ENCODE results near the gene CACNA2D1.

Gene CACNA2D1

GRCh38 chr7:82286096-82286797 lies 157.3 kb downstream of the CACNA2D1 start:
- no peak for DNase-seq
- peaks cover 3% of the 10 kb centered on the region for H3K9me3 Mint-ChIP-seq
- H3K4me1 Mint-ChIP-seq (ENCODE audit: low read depth), result no peaks in the 10 kb centered on the region
- H3K4me3 Mint-ChIP-seq, result no peak overlapping the region
- no peaks in the 10 kb centered on the region for H3K27me3 Mint-ChIP-seq
- no peak overlapping the region for H3K27ac Mint-ChIP-seq
- H3K36me3 Mint-ChIP-seq (ENCODE audit: low read depth), result no peaks in the 10 kb centered on the region

DNA sequence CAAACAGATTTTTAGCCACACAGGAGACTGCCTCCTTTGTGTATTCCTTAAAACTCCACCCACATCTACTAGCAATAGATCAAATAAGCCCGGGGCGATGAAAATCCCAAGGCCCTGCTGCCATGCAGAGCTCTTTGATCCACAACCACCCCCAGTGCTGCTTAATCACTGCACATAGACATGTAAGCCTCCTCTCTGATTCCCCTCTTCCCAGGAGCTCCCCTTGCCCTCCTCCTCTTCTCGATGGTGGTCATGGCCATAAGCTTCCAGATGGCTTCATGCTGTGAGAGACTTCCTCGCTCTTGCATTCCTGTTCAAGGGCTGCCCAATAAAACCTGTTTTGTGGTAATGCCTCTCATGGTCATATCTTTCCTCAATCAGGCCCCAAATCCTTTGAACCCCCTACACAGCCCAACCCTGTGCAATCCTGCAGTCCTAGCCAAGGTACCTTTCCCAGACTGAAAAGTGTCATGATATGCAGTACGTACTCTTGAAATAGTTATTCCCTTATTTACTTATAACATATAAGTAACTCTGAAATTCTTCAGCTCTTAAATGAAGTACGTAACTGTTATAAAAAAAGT lies 158.5 kb downstream of the CACNA2D1 start:
- Mint-ChIP-seq H3K27me3 (no peaks in the 10 kb centered on the region), H3K27ac (no peak overlapping the region), H3K4me3 (no peak overlapping the region), H3K4me1 (ENCODE audit: low read depth) (no peaks in the 10 kb centered on the region), H3K9me3 (peaks cover 3% of the 10 kb centered on the region), H3K36me3 (ENCODE audit: low read depth) (no peaks in the 10 kb centered on the region)
- DNase-seq, result no peak

DNA sequence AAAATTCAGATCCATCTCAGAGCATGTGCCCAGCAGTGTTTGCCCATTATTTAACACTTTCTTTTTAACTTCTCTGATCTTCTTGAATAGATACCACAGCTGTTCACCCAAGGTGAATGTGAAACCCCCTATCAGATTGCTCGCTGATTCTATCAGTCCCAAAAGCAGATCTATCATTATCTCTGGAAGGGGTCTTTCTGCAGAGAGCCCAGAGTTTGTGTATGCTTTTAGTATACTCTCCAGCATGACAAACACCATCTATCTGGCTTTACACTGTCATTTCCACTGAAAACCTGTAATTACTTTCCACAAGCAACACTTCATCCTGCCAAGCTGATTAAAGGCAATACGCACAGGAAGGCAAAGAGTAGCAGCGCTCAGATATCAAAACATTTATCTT lies 168.2 kb downstream of the CACNA2D1 start:
- Mint-ChIP-seq H3K36me3 (ENCODE audit: low read depth) (no peaks in the 10 kb centered on the region), H3K27ac (no peak overlapping the region), H3K4me1 (ENCODE audit: low read depth) (no peaks in the 10 kb centered on the region), H3K27me3 (no peaks in the 10 kb centered on the region), H3K9me3 (no peaks in the 10 kb centered on the region), H3K4me3 (no peak overlapping the region)
- no peak for DNase-seq

DNA sequence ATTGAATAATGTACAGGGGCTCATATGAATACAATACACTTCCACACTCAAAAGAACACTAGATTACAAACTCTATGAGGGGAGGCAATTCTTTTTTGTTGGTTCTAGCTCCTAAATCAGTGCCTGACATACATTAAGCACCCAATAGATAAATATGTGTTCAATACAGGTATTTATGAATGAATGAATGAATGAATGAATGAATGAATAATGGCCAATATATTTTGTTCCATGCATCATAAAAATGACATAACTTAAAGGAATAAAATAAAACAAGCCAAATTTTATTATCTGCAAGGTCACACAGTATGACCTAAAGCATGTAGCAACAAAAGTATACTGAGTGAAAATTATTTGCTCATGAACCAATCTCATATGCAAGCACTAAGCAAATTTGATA lies 168.9 kb downstream of the CACNA2D1 start:
- Mint-ChIP-seq H3K36me3 (ENCODE audit: low read depth) (no peaks in the 10 kb centered on the region), H3K4me3 (no peak overlapping the region), H3K4me1 (ENCODE audit: low read depth) (no peaks in the 10 kb centered on the region), H3K27ac (no peak overlapping the region), H3K27me3 (no peaks in the 10 kb centered on the region), H3K9me3 (no peaks in the 10 kb centered on the region)
- DNase-seq, result no peak

DNA sequence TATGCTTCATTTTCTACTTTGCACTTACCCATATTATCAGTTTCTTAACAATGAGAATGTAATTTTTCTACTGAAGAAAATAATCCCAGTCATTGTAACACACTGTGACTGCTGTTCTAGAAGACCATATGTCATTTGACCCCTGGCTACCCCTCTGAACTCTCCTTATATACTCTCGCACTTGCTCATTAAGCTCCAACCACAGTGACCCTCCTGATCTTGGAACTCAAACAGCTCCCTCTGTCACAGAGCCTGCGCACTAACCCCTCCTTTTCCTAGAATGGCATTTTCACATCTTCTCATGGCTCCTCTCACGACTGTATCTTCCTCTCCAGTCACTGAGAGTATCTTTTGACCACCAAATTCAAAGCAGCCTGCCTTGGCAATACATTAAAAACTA lies 169.7 kb downstream of the CACNA2D1 start:
- Mint-ChIP-seq H3K36me3 (ENCODE audit: low read depth) (no peaks in the 10 kb centered on the region), H3K27ac (no peak overlapping the region), H3K4me3 (no peak overlapping the region), H3K27me3 (no peaks in the 10 kb centered on the region), H3K4me1 (ENCODE audit: low read depth) (no peaks in the 10 kb centered on the region), H3K9me3 (no peaks in the 10 kb centered on the region)
- DNase-seq, result no peak

GRCh38 chr7:82270870-82271269 lies 172.7 kb downstream of the CACNA2D1 start:
- Mint-ChIP-seq H3K4me1 (ENCODE audit: low read depth) (no peaks in the 10 kb centered on the region), H3K27ac (no peak overlapping the region), H3K27me3 (no peaks in the 10 kb centered on the region), H3K36me3 (ENCODE audit: low read depth) (no peaks in the 10 kb centered on the region), H3K4me3 (no peak overlapping the region), H3K9me3 (no peaks in the 10 kb centered on the region)
- DNase-seq, result no peak

- Mint-ChIP-seq H3K36me3 (ENCODE audit: low read depth) (no peaks in the 10 kb centered on the region), H3K27ac (no peak overlapping the region), H3K27me3 (no peaks in the 10 kb centered on the region), H3K9me3 (no peaks in the 10 kb centered on the region), H3K4me3 (no peak overlapping the region), H3K4me1 (ENCODE audit: low read depth) (no peaks in the 10 kb centered on the region)
- DNase-seq, result no peak
Observed at GRCh38 chr7:82268632-82269031, 174.9 kb downstream of the CACNA2D1 start.

DNA sequence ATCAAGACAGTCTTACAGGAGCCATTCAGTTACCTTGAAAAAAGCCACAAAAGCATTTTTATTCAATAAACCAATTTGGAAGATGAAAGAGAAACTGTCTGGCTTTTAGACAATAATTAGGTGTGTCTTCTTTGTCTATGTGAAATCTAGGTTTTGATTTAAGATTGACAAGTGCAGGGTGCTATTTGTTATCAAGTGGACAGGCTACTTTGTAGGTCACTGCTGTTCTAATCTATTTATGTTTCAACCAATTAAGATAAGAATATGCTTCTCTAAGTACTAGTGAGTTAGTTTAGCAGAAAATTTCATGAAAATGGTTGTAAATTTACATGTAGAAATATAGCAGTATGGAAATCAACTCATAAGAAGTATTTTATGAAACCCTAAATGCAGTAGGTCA lies 177.5 kb downstream of the CACNA2D1 start:
- Mint-ChIP-seq H3K27me3 (no peaks in the 10 kb centered on the region), H3K4me1 (ENCODE audit: low read depth) (no peaks in the 10 kb centered on the region), H3K9me3 (no peaks in the 10 kb centered on the region), H3K4me3 (no peak overlapping the region), H3K27ac (no peak overlapping the region), H3K36me3 (ENCODE audit: low read depth) (no peaks in the 10 kb centered on the region)
- DNase-seq, result no peak

DNA sequence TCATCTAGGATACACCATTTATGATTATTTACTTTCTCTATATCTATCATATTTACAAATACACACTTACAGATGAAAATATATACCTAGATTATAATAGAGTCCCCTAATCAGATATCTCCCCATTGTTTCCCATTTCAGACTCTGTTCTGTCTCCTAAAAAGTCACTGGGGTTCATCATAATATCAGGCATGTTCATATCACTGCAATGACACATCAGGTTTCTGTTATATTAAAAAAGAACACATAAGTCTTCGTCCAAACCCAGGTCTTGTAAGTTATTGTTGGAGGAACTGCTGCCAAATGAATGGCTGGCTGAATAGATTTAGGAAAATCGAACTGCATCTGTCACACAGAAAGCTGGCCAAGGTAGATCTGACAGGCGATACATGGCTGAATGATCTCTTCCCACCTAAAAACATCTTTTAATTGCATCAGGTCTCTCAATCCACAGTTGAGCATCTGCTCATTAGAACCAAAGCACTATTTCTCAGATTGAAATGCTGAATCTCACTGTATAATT lies 178.7 kb downstream of the CACNA2D1 start:
- Mint-ChIP-seq H3K27ac (no peak overlapping the region), H3K27me3 (no peaks in the 10 kb centered on the region), H3K4me3 (no peak overlapping the region), H3K9me3 (no peaks in the 10 kb centered on the region), H3K36me3 (ENCODE audit: low read depth) (no peaks in the 10 kb centered on the region), H3K4me1 (ENCODE audit: low read depth) (no peaks in the 10 kb centered on the region)
- DNase-seq, result no peak

DNA sequence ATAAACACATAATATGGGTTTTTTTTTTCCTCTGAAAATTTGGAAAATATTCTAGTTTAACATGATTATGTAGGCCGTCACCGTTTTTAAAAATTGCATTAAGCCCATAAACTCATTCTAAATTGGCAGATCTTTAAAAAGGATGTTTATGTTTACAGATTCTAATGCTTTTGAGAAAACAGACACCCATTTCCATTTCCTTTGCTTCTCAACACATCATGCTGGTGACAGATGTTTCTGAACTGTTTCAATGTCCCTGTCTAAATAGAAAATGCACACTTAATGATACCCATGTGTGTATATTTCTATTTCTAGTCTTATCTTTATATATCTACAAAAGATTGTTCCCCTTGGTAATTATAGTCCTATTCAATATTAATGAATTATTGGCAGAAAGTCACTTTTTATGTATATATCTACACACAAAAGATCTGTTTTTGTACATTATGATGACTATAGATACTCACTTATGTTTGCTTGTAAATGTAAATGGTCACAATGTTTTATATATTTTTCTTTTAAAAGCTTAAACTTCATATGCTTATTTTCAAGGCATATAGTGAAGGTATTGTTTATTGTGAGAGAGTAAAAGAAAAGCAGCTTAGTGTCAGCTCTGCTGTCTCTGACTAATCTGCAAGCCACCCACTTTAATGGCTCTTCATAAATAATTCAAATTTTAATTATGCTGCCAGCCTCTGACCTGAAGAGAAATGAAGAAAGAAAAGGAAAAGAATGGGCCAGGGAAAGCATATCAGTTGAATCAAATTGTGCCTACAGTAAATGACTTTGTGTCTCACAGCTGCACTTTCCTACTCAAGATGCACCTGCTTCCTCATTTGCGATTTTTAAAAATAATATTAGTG lies 179.4 kb downstream of the CACNA2D1 start:
- H3K4me1 Mint-ChIP-seq (ENCODE audit: low read depth), result no peaks in the 10 kb centered on the region
- no peak for DNase-seq
- H3K4me3 Mint-ChIP-seq, result no peak overlapping the region
- H3K27ac Mint-ChIP-seq, result no peak overlapping the region
- no peaks in the 10 kb centered on the region for H3K36me3 Mint-ChIP-seq (ENCODE audit: low read depth)
- H3K27me3 Mint-ChIP-seq, result no peaks in the 10 kb centered on the region
- no peaks in the 10 kb centered on the region for H3K9me3 Mint-ChIP-seq

GRCh38 chr7:82258181-82258580 lies 185.4 kb downstream of the CACNA2D1 start:
- H3K36me3 Mint-ChIP-seq (ENCODE audit: low read depth), result no peaks in the 10 kb centered on the region
- H3K4me3 Mint-ChIP-seq, result no peak overlapping the region
- H3K9me3 Mint-ChIP-seq, result no peaks in the 10 kb centered on the region
- H3K27ac Mint-ChIP-seq, result no peak overlapping the region
- no peak for DNase-seq
- H3K27me3 Mint-ChIP-seq, result no peaks in the 10 kb centered on the region
- H3K4me1 Mint-ChIP-seq (ENCODE audit: low read depth), result no peaks in the 10 kb centered on the region

DNA sequence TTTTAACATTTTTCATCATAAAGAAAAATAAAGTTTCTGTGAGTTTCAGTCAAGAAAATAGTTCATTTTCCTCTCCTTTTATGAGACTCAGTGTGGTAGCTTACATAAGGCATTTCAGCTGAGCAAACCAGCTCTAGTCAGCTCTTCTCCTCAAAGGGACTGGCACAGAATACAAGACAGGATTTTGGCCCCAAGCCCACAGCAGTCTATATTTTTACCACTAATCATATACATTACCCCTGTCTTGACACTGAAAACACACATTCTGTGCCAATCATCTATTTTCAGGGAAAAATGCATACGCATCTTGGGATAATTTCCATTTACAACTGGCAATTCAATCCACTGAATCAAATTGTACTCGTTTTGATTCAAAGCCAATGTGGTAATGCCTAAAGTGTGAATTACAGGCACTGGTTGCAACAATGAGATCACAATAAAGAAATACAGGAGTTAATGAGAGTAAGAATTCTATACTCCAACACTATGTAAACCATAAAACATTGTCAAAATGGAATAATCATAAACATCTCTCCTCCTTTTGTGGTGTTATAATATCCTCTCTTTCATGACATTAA lies 186.4 kb downstream of the CACNA2D1 start:
- no peak for DNase-seq
- Mint-ChIP-seq H3K4me1 (ENCODE audit: low read depth) (no peaks in the 10 kb centered on the region), H3K4me3 (no peak overlapping the region), H3K36me3 (ENCODE audit: low read depth) (no peaks in the 10 kb centered on the region), H3K27me3 (no peaks in the 10 kb centered on the region), H3K27ac (no peak overlapping the region), H3K9me3 (no peaks in the 10 kb centered on the region)

DNA sequence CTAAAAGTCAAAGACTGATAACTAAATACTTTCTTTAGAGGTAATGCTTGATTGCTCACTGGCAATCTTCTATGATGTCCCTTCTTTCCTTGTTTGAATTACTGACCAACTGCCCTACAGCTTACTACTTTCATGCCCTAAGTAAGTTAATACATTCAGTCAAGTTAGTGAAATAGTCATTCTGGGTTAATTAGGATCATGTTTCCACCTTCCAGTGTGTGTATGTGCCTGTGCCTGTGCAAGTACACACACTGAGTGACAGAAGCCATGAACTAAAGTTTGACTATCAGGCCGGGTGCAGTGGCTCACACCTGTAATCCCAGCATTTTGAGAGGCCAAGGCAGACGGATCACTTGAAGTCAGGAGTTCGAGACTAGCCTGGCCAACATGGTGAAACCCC lies 187.9 kb downstream of the CACNA2D1 start:
- no peaks in the 10 kb centered on the region for H3K36me3 Mint-ChIP-seq (ENCODE audit: low read depth)
- no peaks in the 10 kb centered on the region for H3K4me1 Mint-ChIP-seq (ENCODE audit: low read depth)
- no peaks in the 10 kb centered on the region for H3K27me3 Mint-ChIP-seq
- H3K9me3 Mint-ChIP-seq, result no peaks in the 10 kb centered on the region
- no peak overlapping the region for H3K27ac Mint-ChIP-seq
- no peak overlapping the region for H3K4me3 Mint-ChIP-seq
- no peak for DNase-seq

GRCh38 chr7:82250598-82250997 lies 193.0 kb downstream of the CACNA2D1 start:
- H3K4me1 Mint-ChIP-seq (ENCODE audit: low read depth), result no peaks in the 10 kb centered on the region
- H3K27ac Mint-ChIP-seq, result no peak overlapping the region
- no peaks in the 10 kb centered on the region for H3K9me3 Mint-ChIP-seq
- no peaks in the 10 kb centered on the region for H3K36me3 Mint-ChIP-seq (ENCODE audit: low read depth)
- no peak for DNase-seq
- H3K4me3 Mint-ChIP-seq, result no peak overlapping the region
- no peaks in the 10 kb centered on the region for H3K27me3 Mint-ChIP-seq
